Endothelial cell of umbilical vein (primary cell): Measurements from ENCODE around the gene BIRC3. TPM values are rescaled to one million over a fixed set of nuclear protein-coding genes. Genes with fewer than 3 reads are reported as not detected.

Experiments
- BruUV-seq: library from RNA; stranded (reverse); fragments of 400-500 nt; replicated peaks from 2 replicates; lab custom pipeline; 2021; lab: Mats Ljungman, UMichigan
- CTCF ChIA-PET: fragments of 300-600, 350-600 bp; sonication (Branson Sonifier 250); formaldehyde crosslinking; loops from one replicate; lab custom pipeline; 2021; ENCODE audit warnings: antibody characterized with exemption, inconsistent platforms; lab: Charles Lee
- POLR2A ChIA-PET: fragments of 300-600, 350-600 bp; sonication (Branson Sonifier 250); formaldehyde crosslinking; loops from one replicate; lab custom pipeline; 2021; ENCODE audit warnings: antibody characterized with exemption, inconsistent platforms; lab: Charles Lee
- DNase-seq: peaks from one replicate; pipeline ENCODE4 v3.0.0-alpha.2; 2011; ENCODE audit warnings: low read depth, low spot score
- FAIRE-seq: peaks from 2 replicates; lab custom pipeline; 2011; peaks lifted over from hg19 to GRCh38; lab: Jason Lieb, UNC
- H2AFZ ChIP-seq: 2 replicates; pipeline ENCODE4 v1.6.0; 2012; ENCODE audit warnings: low read depth, low read length, control low read depth, inconsistent platforms
- H3K27ac ChIP-seq: 2 replicates; pipeline ENCODE4 v1.5.1; 2011; ENCODE audit warnings: low read depth, mild to moderate bottlenecking, control low read depth, low read length, moderate library complexity; ENCODE audit not compliant: insufficient read depth
- H3K27me3 ChIP-seq, 2 experiments: 2 replicates each; pipeline versions ENCODE4 v1.6.0 to v1.6.1; 2011; ENCODE audit warnings: low read length in 2 of 2, mixed read lengths in 1 of 2; ENCODE audit not compliant: control insufficient read depth in 2 of 2, insufficient read depth in 2 of 2
- H3K36me3 ChIP-seq, 2 experiments: 2 replicates in 1 of 2; 3 replicates in 1 of 2; pipeline ENCODE4 v1.5.1; 2011; ENCODE audit warnings: low read length in 2 of 2, mild to moderate bottlenecking in 1 of 2, moderate library complexity in 1 of 2; ENCODE audit not compliant: control insufficient read depth in 2 of 2, insufficient read depth in 2 of 2; ENCODE audit errors: extremely low read depth in 1 of 2
- H3K4me1 ChIP-seq: 3 replicates; pipeline ENCODE4 v1.5.1; 2011; ENCODE audit warnings: mild to moderate bottlenecking, low read length; ENCODE audit not compliant: control insufficient read depth, insufficient read depth; ENCODE audit errors: extremely low read depth
- H3K4me2 ChIP-seq: 2 replicates; pipeline ENCODE4 v1.6.1; 2011; ENCODE audit warnings: low read length, control low read depth, mixed read lengths; ENCODE audit not compliant: insufficient read depth
- H3K4me3 ChIP-seq, 3 experiments: fragments of 200-600 bp in 1 of 3; sonication (generic), shearing (Covaris generic) in 1 of 3; replicated peaks in 1 of 3; 2 replicates each; pipeline ENCODE4 v1.5.1; 2011 to 2016; ENCODE audit warnings: control low read depth in 3 of 3, low read length in 3 of 3, mild to moderate bottlenecking in 2 of 3, inconsistent platforms in 1 of 3, low read depth in 1 of 3, moderate library complexity in 1 of 3; ENCODE audit not compliant: insufficient read depth in 1 of 3
- H3K79me2 ChIP-seq: 2 replicates; pipeline ENCODE4 v1.6.0; 2012; ENCODE audit warnings: low read length, inconsistent platforms; ENCODE audit not compliant: control insufficient read depth, insufficient read depth
- H3K9ac ChIP-seq: replicated peaks from 2 replicates; pipeline ENCODE3; 2011; ENCODE audit warnings: low read length, control low read depth; ENCODE audit not compliant: insufficient read depth; ENCODE audit errors: extremely low read depth
- H3K9me1 ChIP-seq: replicated peaks from 3 replicates; pipeline ENCODE4 v1.6.0; 2011; ENCODE audit warnings: mild to moderate bottlenecking, low read length; ENCODE audit not compliant: control insufficient read depth, insufficient read depth; ENCODE audit errors: extremely low read depth
- H3K9me3 ChIP-seq: replicated peaks from 2 replicates; pipeline ENCODE4 v1.5.1; 2012; ENCODE audit warnings: low read length, inconsistent platforms; ENCODE audit not compliant: control insufficient read depth, insufficient read depth
- H4K20me1 ChIP-seq: replicated peaks from 2 replicates; pipeline ENCODE3; 2011; ENCODE audit warnings: mild to moderate bottlenecking, low read length; ENCODE audit not compliant: control insufficient read depth, insufficient read depth; ENCODE audit errors: extremely low read depth
- EZH2 ChIP-seq: IDR thresholded peaks from 2 replicates; pipeline ENCODE4 v1.6.1; 2012; ENCODE audit warnings: borderline replicate concordance, low read depth, mild to moderate bottlenecking, moderate library complexity, low read length, inconsistent platforms; ENCODE audit not compliant: severe bottlenecking
- FOS ChIP-seq: IDR thresholded peaks from 2 replicates; pipeline ENCODE4 v1.6.1; 2011; ENCODE audit warnings: mild to moderate bottlenecking, low read length, moderate library complexity, borderline replicate concordance; ENCODE audit not compliant: insufficient read depth
- GATA2 ChIP-seq: IDR thresholded peaks from 2 replicates; pipeline ENCODE4 v1.7.0; 2011; ENCODE audit warnings: low read depth, mild to moderate bottlenecking, moderate library complexity, mixed read lengths, low read length; ENCODE audit not compliant: insufficient read length, insufficient read depth
- JUN ChIP-seq: IDR thresholded peaks from 2 replicates; pipeline ENCODE4 v1.6.1; 2011; ENCODE audit warnings: borderline replicate concordance, low read depth; ENCODE audit not compliant: insufficient read length, insufficient read depth
- MYC ChIP-seq: IDR thresholded peaks from one replicate; pipeline ENCODE4 v1.6.1; 2011; ENCODE audit warnings: mild to moderate bottlenecking, low read depth, low read length
- POLR2A ChIP-seq: IDR thresholded peaks from 2 replicates; pipeline ENCODE4 v1.6.1; 2012; ENCODE audit warnings: low read depth, mild to moderate bottlenecking, control low read depth, low read length
- POLR2AphosphoS5 ChIP-seq: IDR thresholded peaks from 2 replicates; pipeline ENCODE4 v1.6.1; 2012; ENCODE audit warnings: low read depth, mild to moderate bottlenecking, control low read depth, low read length, moderate library complexity; ENCODE audit not compliant: insufficient read depth
- dilution Hi-C: fragments of 300-500 bp; cut with MboI; formaldehyde crosslinking; loops from one replicate; pipeline ENCODE4 v1.15.0; 2019; ENCODE audit warnings: low sequenced_read_pairs; ENCODE audit not compliant: extremely low pct_ligation_motif_present
- intact Hi-C: fragments of 100-400 bp; cut with micrococcal nuclease; formaldehyde crosslinking; loops from one replicate; pipeline ENCODE4 v1.10.0; 2022
- polyA plus RNA-seq, 4 experiments: library from polyadenylated mRNA; depleted of rRNA in 3 of 4; stranded (reverse) in 3 of 4; unstranded in 1 of 4; fragments of >200 nt; gene quantifications; 2 replicates each; pipeline versions ENCODE4 v1.2.1 to v1.2.3, GENCODE V29; 2011 to 2012; ENCODE audit warnings: missing spikeins in 1 of 4
- total RNA-seq: library from RNA; stranded (reverse); gene quantifications from 2 replicates; pipeline ENCODE4 v1.2.3, GENCODE V29; 2021
- TF ChIP-seq, protein P1 (sequence below), 2 donors: IDR thresholded peaks; 1 replicate in 1 of 2; 2 replicates in 1 of 2; pipeline ENCODE4 v1.5.1; 2011; ENCODE audit warnings: low read length in 2 of 2, mild to moderate bottlenecking in 2 of 2, moderate library complexity in 2 of 2, control low read depth in 1 of 2, inconsistent platforms in 1 of 2, low read depth in 1 of 2; ENCODE audit not compliant: insufficient read depth in 1 of 2; ENCODE audit errors: extremely low read depth in 1 of 2
- TF ChIP-seq, protein P2 (sequence below): IDR thresholded peaks from 2 replicates; pipeline ENCODE4 v1.6.1; 2011; ENCODE audit not compliant: insufficient read depth, insufficient read length

BIRC3 gene
- total and polyA plus RNA-seq, 2 donors (not counting 3 experiments of a cell fraction or from before 2014, with no cell fraction given): 0.28 to 1.4 TPM

DNA sequence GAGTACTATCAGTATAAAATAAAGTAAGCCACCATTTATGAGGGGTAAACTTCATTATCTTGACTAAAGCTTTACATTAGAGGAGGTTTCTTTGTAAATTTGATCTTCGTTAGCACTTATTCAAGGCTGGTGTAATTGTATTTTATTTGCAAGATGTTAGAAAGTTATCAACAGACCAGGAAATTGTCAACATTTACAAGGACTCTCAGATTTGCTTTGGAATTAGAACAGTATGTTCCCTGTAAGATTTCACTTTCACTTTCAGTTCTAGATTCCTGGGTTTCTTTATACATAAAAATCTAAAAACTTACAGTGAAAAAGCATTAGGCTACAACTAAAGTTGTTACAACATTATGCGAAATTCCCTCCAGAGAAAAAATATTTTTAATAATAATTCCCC lies 4.6 kb upstream of the BIRC3 start:
- Histone ChIP-seq H3K27ac (peak overlapping the region; percentile 36), H3K4me2 (peak overlapping the region; percentile 90), H3K79me2 (no peaks in the 10 kb centered on the region), H3K4me1 (peaks cover 3% of the 10 kb centered on the region), H3K4me3 (peak overlapping the region in 2 of 3 experiments; percentile 36 to 52), H4K20me1 (no peaks in the 10 kb centered on the region), H3K9me1 (no peaks in the 10 kb centered on the region), H3K9me3 (no peaks in the 10 kb centered on the region), H2AFZ (peak overlapping the region; percentile 70), H3K9ac (no peak overlapping the region), H3K36me3 (no peaks in the 10 kb centered on the region), H3K27me3 (no peaks in the 10 kb centered on the region)
- DNase-seq (peak; percentile 53), FAIRE-seq (peak; percentile 8)
- ChIA-PET POLR2A (no interaction called here), CTCF (interaction anchor here (1.5 to 6.6 kb wide), 3 partner anchors 19 to 100 kb away, joined by 3 to 29 read pairs (median 13); no protein-coding TSS in a partner anchor)
- intact Hi-C loops: no loop called here
- dilution Hi-C loops: no loop called here
- TF ChIP-seq JUN (no peak), MYC (no peak), FOS (no peak), POLR2AphosphoS5 (no peak), GATA2 (no peak), POLR2A (no peak), EZH2 (no peak)
- TF ChIP-seq, protein P1, sequence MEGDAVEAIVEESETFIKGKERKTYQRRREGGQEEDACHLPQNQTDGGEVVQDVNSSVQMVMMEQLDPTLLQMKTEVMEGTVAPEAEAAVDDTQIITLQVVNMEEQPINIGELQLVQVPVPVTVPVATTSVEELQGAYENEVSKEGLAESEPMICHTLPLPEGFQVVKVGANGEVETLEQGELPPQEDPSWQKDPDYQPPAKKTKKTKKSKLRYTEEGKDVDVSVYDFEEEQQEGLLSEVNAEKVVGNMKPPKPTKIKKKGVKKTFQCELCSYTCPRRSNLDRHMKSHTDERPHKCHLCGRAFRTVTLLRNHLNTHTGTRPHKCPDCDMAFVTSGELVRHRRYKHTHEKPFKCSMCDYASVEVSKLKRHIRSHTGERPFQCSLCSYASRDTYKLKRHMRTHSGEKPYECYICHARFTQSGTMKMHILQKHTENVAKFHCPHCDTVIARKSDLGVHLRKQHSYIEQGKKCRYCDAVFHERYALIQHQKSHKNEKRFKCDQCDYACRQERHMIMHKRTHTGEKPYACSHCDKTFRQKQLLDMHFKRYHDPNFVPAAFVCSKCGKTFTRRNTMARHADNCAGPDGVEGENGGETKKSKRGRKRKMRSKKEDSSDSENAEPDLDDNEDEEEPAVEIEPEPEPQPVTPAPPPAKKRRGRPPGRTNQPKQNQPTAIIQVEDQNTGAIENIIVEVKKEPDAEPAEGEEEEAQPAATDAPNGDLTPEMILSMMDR (IDR thresholded peaks at IDR 0.05; ENCODE audit: extremely low read depth in 1 of 2, insufficient read depth in 1 of 2, low read depth in 1 of 2, low read length in 2 of 2): no peak
- TF ChIP-seq, protein P2, sequence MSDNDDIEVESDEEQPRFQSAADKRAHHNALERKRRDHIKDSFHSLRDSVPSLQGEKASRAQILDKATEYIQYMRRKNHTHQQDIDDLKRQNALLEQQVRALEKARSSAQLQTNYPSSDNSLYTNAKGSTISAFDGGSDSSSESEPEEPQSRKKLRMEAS: no peak
- no TSS peak for BruUV-seq
